GM12874 (cell line): Measurements from ENCODE around the gene MYO9A.

Source experiments
- TF ChIP-seq, protein P1 (sequence below): IDR thresholded peaks from 2 replicates; pipeline ENCODE4 v1.5.1; 2011; ENCODE audit warnings: low read depth, mild to moderate bottlenecking, control low read depth, low read length, moderate library complexity; ENCODE audit not compliant: insufficient read depth

Gene MYO9A

DNA sequence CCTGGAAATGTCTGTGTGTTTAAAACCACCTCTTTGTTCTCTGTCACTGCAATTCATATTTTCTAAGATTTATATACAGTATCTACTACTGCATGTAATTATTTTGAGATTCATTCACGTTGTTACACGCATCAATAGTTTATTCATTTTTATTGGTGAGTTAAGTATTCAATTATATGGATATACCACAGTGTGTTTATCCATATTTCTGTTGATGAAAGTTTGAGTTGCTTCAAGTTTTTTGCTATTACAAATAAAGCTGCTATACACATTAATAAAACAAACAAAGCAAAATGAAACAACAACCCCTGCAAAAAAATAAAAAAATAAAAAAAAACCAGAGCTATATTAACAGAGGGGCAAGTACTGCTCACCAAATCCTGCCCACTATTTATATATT, 185.3 kb downstream of the MYO9A start:
- TF ChIP-seq, protein P1, sequence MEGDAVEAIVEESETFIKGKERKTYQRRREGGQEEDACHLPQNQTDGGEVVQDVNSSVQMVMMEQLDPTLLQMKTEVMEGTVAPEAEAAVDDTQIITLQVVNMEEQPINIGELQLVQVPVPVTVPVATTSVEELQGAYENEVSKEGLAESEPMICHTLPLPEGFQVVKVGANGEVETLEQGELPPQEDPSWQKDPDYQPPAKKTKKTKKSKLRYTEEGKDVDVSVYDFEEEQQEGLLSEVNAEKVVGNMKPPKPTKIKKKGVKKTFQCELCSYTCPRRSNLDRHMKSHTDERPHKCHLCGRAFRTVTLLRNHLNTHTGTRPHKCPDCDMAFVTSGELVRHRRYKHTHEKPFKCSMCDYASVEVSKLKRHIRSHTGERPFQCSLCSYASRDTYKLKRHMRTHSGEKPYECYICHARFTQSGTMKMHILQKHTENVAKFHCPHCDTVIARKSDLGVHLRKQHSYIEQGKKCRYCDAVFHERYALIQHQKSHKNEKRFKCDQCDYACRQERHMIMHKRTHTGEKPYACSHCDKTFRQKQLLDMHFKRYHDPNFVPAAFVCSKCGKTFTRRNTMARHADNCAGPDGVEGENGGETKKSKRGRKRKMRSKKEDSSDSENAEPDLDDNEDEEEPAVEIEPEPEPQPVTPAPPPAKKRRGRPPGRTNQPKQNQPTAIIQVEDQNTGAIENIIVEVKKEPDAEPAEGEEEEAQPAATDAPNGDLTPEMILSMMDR, result no peak

DNA sequence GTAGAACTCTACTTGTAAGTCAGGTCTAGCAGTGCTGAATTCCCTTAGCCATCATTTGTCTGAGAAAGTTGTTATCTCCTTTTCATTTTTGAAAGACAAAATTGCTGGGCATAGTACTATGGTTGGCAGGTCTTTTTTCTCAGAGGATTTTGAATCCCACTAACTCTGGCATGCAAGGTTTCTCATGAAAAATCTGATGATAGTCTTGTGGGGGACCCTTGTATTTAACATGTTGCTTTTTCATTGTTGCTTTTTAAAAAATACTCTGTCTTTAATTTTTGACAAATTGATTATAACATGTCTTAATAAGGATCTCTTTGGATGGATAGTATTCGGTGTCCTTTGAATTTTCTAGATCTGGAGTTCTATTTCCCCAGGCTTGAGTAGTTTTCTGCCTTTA, 186.7 kb downstream of the MYO9A start:
- TF ChIP-seq, protein P1, result no peak

DNA sequence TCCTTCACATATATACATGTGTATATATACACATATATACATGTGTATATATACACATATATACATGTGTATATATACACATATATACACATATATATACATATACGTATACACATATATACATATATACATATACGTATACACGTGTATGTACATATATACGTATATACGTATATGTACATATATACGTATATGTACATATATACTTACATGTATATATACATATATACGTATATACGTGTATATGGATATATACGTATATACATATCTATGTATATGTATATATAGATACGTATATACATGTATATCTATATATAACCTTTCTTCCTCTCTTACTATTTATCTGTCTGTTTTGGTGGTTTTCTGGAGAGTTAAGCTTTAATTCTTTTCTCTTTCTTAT, 192.8 kb downstream of the MYO9A start:
- TF ChIP-seq, protein P1, result no peak

DNA sequence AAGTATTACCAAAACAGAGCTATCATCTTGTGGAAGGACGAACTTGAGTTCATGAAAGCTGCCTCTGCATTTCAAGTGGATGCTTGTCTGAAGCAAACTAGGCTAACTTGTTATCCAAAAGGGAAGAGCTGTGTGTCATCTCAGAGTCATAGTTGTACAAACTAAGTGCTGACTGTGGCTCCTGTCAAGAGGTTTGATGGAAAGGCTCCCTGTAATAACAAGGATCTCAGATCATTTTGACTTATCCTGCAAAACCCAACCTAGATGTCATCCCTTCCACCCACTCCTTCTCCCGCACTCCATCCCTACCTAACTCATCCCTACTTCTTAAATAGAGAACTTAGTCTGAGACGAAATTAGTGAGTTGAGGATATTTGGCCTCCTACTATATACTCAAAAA, 196.8 kb downstream of the MYO9A start:
- TF ChIP-seq, protein P1, result no peak

GRCh38 chr15:71920573-71920972, 197.4 kb downstream of the MYO9A start:
- TF ChIP-seq, protein P1, result no peak

- TF ChIP-seq, protein P1, result no peak
Observed at GRCh38 chr15:71916834-71917233, 201.1 kb downstream of the MYO9A start.

GRCh38 chr15:71914092-71914491, 203.9 kb downstream of the MYO9A start:
- TF ChIP-seq, protein P1, result no peak

DNA sequence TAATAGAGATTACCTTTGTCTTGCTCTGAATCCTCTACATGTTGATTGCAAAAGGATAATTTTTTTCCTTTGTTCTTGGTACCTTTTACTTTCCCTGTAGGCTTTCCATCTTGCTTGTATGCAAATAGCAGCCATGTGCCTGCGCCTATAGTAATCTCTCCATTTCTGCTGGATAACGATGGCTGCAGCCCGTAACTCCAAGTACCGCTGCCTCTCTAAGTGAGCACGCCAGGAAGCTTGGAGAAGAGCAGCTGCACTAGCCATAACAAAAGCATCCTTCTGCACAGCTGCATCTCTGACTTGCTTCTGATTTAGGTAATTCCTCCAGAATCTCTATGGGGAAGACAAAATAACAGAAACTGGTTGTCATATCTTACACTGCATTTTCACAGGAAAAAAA, 218.3 kb downstream of the MYO9A start:
- TF ChIP-seq, protein P1, result no peak
